ENCODE measurements around the gene TRMO.

DNA sequence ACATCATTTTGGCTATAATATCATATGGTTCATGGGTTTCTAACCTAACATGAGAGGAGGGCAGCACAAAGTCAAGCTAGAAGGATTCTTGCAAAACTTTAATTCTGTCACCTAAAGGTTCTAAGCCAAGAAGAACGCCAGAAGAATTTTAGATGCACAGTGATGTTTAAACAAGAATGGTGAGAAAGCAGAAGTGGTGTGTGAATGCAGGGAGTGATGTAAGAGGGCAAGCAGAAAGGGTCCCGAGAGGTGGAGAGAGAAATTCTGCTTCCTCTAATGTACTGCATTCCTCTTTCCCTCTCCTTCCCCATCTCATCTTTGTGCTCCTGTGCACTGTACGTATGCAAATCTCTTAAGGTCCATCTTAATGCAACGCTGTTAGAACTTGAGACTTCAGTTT, 2.1 kb upstream of the TRMO start:
- TF ChIP-seq, protein P1, sequence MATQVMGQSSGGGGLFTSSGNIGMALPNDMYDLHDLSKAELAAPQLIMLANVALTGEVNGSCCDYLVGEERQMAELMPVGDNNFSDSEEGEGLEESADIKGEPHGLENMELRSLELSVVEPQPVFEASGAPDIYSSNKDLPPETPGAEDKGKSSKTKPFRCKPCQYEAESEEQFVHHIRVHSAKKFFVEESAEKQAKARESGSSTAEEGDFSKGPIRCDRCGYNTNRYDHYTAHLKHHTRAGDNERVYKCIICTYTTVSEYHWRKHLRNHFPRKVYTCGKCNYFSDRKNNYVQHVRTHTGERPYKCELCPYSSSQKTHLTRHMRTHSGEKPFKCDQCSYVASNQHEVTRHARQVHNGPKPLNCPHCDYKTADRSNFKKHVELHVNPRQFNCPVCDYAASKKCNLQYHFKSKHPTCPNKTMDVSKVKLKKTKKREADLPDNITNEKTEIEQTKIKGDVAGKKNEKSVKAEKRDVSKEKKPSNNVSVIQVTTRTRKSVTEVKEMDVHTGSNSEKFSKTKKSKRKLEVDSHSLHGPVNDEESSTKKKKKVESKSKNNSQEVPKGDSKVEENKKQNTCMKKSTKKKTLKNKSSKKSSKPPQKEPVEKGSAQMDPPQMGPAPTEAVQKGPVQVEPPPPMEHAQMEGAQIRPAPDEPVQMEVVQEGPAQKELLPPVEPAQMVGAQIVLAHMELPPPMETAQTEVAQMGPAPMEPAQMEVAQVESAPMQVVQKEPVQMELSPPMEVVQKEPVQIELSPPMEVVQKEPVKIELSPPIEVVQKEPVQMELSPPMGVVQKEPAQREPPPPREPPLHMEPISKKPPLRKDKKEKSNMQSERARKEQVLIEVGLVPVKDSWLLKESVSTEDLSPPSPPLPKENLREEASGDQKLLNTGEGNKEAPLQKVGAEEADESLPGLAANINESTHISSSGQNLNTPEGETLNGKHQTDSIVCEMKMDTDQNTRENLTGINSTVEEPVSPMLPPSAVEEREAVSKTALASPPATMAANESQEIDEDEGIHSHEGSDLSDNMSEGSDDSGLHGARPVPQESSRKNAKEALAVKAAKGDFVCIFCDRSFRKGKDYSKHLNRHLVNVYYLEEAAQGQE (IDR thresholded peaks at IDR 0.05; ENCODE audit: insufficient read depth in 1 of 2, low read depth in 2 of 2, low read length in 1 of 2) = no peak
- TF ChIP-seq, protein P2, sequence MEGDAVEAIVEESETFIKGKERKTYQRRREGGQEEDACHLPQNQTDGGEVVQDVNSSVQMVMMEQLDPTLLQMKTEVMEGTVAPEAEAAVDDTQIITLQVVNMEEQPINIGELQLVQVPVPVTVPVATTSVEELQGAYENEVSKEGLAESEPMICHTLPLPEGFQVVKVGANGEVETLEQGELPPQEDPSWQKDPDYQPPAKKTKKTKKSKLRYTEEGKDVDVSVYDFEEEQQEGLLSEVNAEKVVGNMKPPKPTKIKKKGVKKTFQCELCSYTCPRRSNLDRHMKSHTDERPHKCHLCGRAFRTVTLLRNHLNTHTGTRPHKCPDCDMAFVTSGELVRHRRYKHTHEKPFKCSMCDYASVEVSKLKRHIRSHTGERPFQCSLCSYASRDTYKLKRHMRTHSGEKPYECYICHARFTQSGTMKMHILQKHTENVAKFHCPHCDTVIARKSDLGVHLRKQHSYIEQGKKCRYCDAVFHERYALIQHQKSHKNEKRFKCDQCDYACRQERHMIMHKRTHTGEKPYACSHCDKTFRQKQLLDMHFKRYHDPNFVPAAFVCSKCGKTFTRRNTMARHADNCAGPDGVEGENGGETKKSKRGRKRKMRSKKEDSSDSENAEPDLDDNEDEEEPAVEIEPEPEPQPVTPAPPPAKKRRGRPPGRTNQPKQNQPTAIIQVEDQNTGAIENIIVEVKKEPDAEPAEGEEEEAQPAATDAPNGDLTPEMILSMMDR (IDR thresholded peaks at IDR 0.05) = no peak
- TF ChIP-seq POLR2AphosphoS5 (IDR thresholded peaks at IDR 0.05; ENCODE audit: low read depth, low read length) (no peak), TCF7L2 (IDR thresholded peaks at IDR 0.05; ENCODE audit: low read depth, low read length) (no peak), SIN3A (IDR thresholded peaks at IDR 0.05; ENCODE audit: borderline replicate concordance, insufficient read depth, low read depth, low read length) (no peak)

Data from Panc1 (cell line).